Naive thymus-derived CD4-positive, alpha-beta T cell (primary cell): ENCODE results near the gene TH. TPM values are rescaled to one million over a fixed set of nuclear protein-coding genes. Genes with fewer than 3 reads are reported as not detected.

Experiments
- ATAC-seq: fragments of 150-1000 bp; cut with Tn5 transposase; 2 replicates; pipeline ENCODE4 v1.10.0; 2021; ENCODE audit warnings: mild to moderate bottlenecking, moderate library complexity
- CTCF ChIA-PET: fragments of 350-600 bp; sonication (Branson Sonifier 250); formaldehyde crosslinking; loops from one replicate; lab custom pipeline; 2021; ENCODE audit warnings: antibody characterized with exemption; lab: Charles Lee
- POLR2A ChIA-PET: fragments of 350-600 bp; sonication (Branson Sonifier 250); formaldehyde crosslinking; loops from one replicate; lab custom pipeline; 2021; ENCODE audit warnings: antibody characterized with exemption, inconsistent platforms; lab: Charles Lee
- DNase-seq, 9 donors: peaks; one replicate each; pipeline versions ENCODE4 v3.0.0 to v3.0.0-alpha.2; 2020 to 2022; ENCODE audit warnings: mixed read lengths in 1 of 9
- H3K27ac ChIP-seq: one replicate; pipeline ENCODE4 v1.7.0; 2013; ENCODE audit warnings: mild to moderate bottlenecking, low read depth, low read length, moderate library complexity
- H3K27me3 ChIP-seq, 2 donors: one replicate each; pipeline ENCODE4 v1.7.0; 2013; ENCODE audit warnings: low read length in 2 of 2, mild to moderate bottlenecking in 2 of 2, moderate library complexity in 2 of 2; ENCODE audit not compliant: control insufficient read depth in 2 of 2, insufficient read depth in 2 of 2
- H3K36me3 ChIP-seq, 3 experiments: 1 replicate in 2 of 3; 2 replicates in 1 of 3; pipeline ENCODE4 v1.7.0; 2013; ENCODE audit warnings: low read length in 3 of 3, mild to moderate bottlenecking in 3 of 3, moderate library complexity in 1 of 3; ENCODE audit not compliant: insufficient read depth in 3 of 3, control insufficient read depth in 2 of 3
- H3K4me1 ChIP-seq, 2 donors: one replicate each; pipeline ENCODE4 v1.7.0; 2013; ENCODE audit warnings: low read length in 2 of 2, mild to moderate bottlenecking in 2 of 2, moderate library complexity in 1 of 2; ENCODE audit not compliant: control insufficient read depth in 2 of 2, insufficient read depth in 2 of 2
- H3K4me3 ChIP-seq: 2 replicates; pipeline ENCODE4 v1.7.0; 2013; ENCODE audit warnings: mild to moderate bottlenecking, low read length
- H3K9me3 ChIP-seq, 3 experiments: 1 replicate in 2 of 3; 2 replicates in 1 of 3; pipeline ENCODE4 v1.7.0; 2013; ENCODE audit warnings: low read length in 3 of 3; ENCODE audit not compliant: control insufficient read depth in 2 of 3
- H3K27ac Mint-ChIP-seq, 9 donors: one replicate each; pipeline ENCODE4 v1.8.0; 2020 to 2022; ENCODE audit warnings: mixed read lengths in 9 of 9, mild to moderate bottlenecking in 8 of 9, moderate library complexity in 5 of 9, inconsistent platforms in 2 of 9
- H3K27me3 Mint-ChIP-seq, 5 donors: one replicate each; pipeline ENCODE4 v1.8.0; 2021 to 2022; ENCODE audit warnings: mixed read lengths in 5 of 5, mild to moderate bottlenecking in 1 of 5
- H3K36me3 Mint-ChIP-seq, 5 donors: one replicate each; pipeline ENCODE4 v1.8.0; 2020 to 2022; ENCODE audit warnings: mixed read lengths in 5 of 5, mild to moderate bottlenecking in 3 of 5, inconsistent platforms in 1 of 5
- H3K4me1 Mint-ChIP-seq, 7 donors: one replicate each; pipeline ENCODE4 v1.8.0; 2020 to 2022; ENCODE audit warnings: mixed read lengths in 7 of 7, mild to moderate bottlenecking in 3 of 7, inconsistent platforms in 1 of 7
- H3K4me3 Mint-ChIP-seq, 10 donors: one replicate each; pipeline ENCODE4 v1.8.0; 2020 to 2022; ENCODE audit warnings: mild to moderate bottlenecking in 10 of 10, mixed read lengths in 10 of 10, moderate library complexity in 6 of 10, inconsistent platforms in 2 of 10
- H3K9me3 Mint-ChIP-seq, 11 donors: one replicate each; pipeline ENCODE4 v1.8.0; 2020 to 2022; ENCODE audit warnings: mixed read lengths in 11 of 11, mild to moderate bottlenecking in 4 of 11, inconsistent platforms in 1 of 11, moderate library complexity in 1 of 11
- intact Hi-C, 2 donors: fragments of 100-400 bp; cut with micrococcal nuclease; formaldehyde crosslinking; loops; one replicate each; pipeline ENCODE4 v1.15.1; 2023
- polyA plus RNA-seq, 2 donors: library from polyadenylated mRNA; unstranded; fragments of 300-500 nt; fragmentation: Illumina TruSeq; gene quantifications; one replicate each; pipeline ENCODE4 v1.2.3, GENCODE V29; 2021
- total RNA-seq, 6 experiments: library from RNA in 5 of 6; stranded (reverse) in 5 of 6; gene quantifications; 1 replicate in 5 of 6; 2 replicates in 1 of 6; pipeline ENCODE4 v1.2.3 and lab custom pipeline; 2021 to 2026

TH gene
- total and polyA plus RNA-seq, 7 experiments from 2014 or later, result not detected

GRCh38 chr11:2155511-2155910 lies 16.1 kb downstream of the TH start:
- H3K4me1 Mint-ChIP-seq, result peaks cover 0 to 12% (median 6%) of the 10 kb centered on the region in 7 donors
- H3K27me3 Mint-ChIP-seq, result peaks cover 8 to 10% (median 9%) of the 10 kb centered on the region in 5 donors
- Histone ChIP-seq H3K27me3 (peaks cover 0 to 8% of the 10 kb centered on the region in 2 donors), H3K9me3 (no peaks in the 10 kb centered on the region), H3K4me1 (peaks cover 6% of the 10 kb centered on the region in 2 donors), H3K27ac (no peak overlapping the region), H3K36me3 (no peaks in the 10 kb centered on the region), H3K4me3 (no peak overlapping the region)
- no peaks in the 10 kb centered on the region for H3K9me3 Mint-ChIP-seq
- CTCF ChIA-PET, result interaction anchor here (0.9 to 1.3 kb wide), 2 partner anchors 118 to 503 kb away, joined by 3 to 4 read pairs; no protein-coding TSS in a partner anchor
- no peak overlapping the region for H3K27ac Mint-ChIP-seq
- no peaks in the 10 kb centered on the region for H3K36me3 Mint-ChIP-seq
- POLR2A ChIA-PET, result no interaction called here
- DNase-seq (no peak), ATAC-seq (no peak)
- H3K4me3 Mint-ChIP-seq, result no peak overlapping the region
- intact Hi-C loops, result no loop called here

GRCh38 chr11:2154889-2155288 lies 16.7 kb downstream of the TH start:
- ChIA-PET CTCF (interaction anchor here (0.6 to 7.9 kb wide), 3 partner anchors 118 to 462 kb away, joined by 4 to 153 read pairs (median 10); no protein-coding TSS in a partner anchor), POLR2A (interaction anchor here (0.6 kb wide), 1 partner anchor 274 kb away, joined by 3 read pairs; no protein-coding TSS in a partner anchor)
- H3K4me1 Mint-ChIP-seq, result peaks cover 0 to 12% (median 6%) of the 10 kb centered on the region in 7 donors
- H3K27ac Mint-ChIP-seq, result no peak overlapping the region
- DNase-seq (no peak), ATAC-seq (no peak)
- no peaks in the 10 kb centered on the region for H3K36me3 ChIP-seq
- no peaks in the 10 kb centered on the region for H3K9me3 Mint-ChIP-seq
- no peaks in the 10 kb centered on the region for H3K36me3 Mint-ChIP-seq
- H3K27ac ChIP-seq, result no peak overlapping the region
- H3K4me3 ChIP-seq, result no peak overlapping the region
- H3K27me3 Mint-ChIP-seq, result peaks cover 14 to 17% (median 15%) of the 10 kb centered on the region in 5 donors
- peaks cover 6% of the 10 kb centered on the region in 2 donors for H3K4me1 ChIP-seq
- H3K9me3 ChIP-seq, result no peaks in the 10 kb centered on the region
- no peak overlapping the region for H3K4me3 Mint-ChIP-seq
- intact Hi-C loops, result no loop called here
- peaks cover 0 to 8% of the 10 kb centered on the region in 2 donors for H3K27me3 ChIP-seq

GRCh38 chr11:2154195-2154585 lies 17.4 kb downstream of the TH start:
- intact Hi-C loops, result no loop called here
- ATAC-seq (no peak), DNase-seq (no peak)
- POLR2A ChIA-PET, result no interaction called here
- H3K27me3 ChIP-seq, result peaks cover 0 to 8% of the 10 kb centered on the region in 2 donors
- H3K36me3 ChIP-seq, result no peaks in the 10 kb centered on the region
- peaks cover 6% of the 10 kb centered on the region in 2 donors for H3K4me1 ChIP-seq
- H3K9me3 ChIP-seq, result no peaks in the 10 kb centered on the region
- Mint-ChIP-seq H3K4me3 (no peak overlapping the region), H3K27ac (no peak overlapping the region), H3K27me3 (peaks cover 14 to 20% (median 18%) of the 10 kb centered on the region in 5 donors), H3K4me1 (peaks cover 0 to 12% (median 6%) of the 10 kb centered on the region in 7 donors), H3K9me3 (no peaks in the 10 kb centered on the region), H3K36me3 (no peaks in the 10 kb centered on the region)
- CTCF ChIA-PET, result interaction anchor here (0.6 to 7.9 kb wide), 6 partner anchors 10 to 461 kb away, joined by 3 to 153 read pairs (median 4); no protein-coding TSS in a partner anchor
- H3K4me3 ChIP-seq, result no peak overlapping the region
- H3K27ac ChIP-seq, result no peak overlapping the region

GRCh38 chr11:2153581-2154194 lies 17.9 kb downstream of the TH start:
- Histone ChIP-seq H3K4me3 (no peak overlapping the region), H3K9me3 (no peaks in the 10 kb centered on the region), H3K36me3 (no peaks in the 10 kb centered on the region), H3K4me1 (peaks cover 6% of the 10 kb centered on the region in 2 donors), H3K27me3 (peaks cover 0 to 8% of the 10 kb centered on the region in 2 donors), H3K27ac (no peak overlapping the region)
- Mint-ChIP-seq H3K9me3 (no peaks in the 10 kb centered on the region), H3K27me3 (peaks cover 18 to 25% (median 23%) of the 10 kb centered on the region in 5 donors), H3K36me3 (no peaks in the 10 kb centered on the region), H3K4me3 (no peak overlapping the region), H3K27ac (no peak overlapping the region), H3K4me1 (peaks cover 0 to 12% (median 6%) of the 10 kb centered on the region in 7 donors)
- intact Hi-C loops, result no loop called here
- ChIA-PET CTCF (interaction anchor here (0.6 to 7.9 kb wide), 6 partner anchors 10 to 460 kb away, joined by 3 to 153 read pairs (median 3); no protein-coding TSS in a partner anchor), POLR2A (no interaction called here)
- no peak for DNase-seq
- ATAC-seq, result no peak

DNA sequence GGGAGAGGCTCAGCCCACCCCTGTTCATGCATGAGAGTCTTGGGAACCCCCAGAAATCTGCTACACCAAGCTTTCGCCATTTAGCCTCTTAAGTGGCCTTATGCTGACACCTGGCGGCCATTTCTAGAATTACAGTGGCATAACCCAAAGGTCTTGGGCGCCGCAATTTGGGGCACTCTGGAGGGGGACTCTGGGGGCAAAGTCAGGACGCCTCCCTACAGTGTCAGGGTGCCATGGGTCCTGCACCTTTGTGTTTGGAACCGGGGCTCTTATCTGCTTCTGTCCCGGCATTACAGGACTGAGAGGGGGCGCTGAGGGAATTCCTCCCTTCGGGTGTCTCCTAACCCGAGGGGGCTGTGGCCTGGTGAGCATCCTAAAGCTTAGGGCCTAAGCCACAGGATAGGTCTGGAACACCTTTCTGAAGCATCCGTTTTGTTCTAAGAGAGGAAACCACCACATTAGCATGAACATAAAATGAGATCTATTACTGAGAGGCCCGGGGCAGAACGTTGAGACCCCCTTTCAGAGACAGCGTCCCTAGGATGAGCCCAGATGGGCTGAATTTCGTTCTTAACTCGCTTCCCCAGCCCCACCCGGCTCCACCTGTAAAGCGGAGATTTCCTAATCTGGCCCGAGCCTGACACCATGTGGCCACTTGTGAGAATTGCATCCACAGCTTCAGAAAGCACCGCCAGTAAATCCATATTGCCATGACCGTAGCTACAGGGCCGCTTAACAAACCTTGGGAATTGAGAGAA lies 19.9 kb downstream of the TH start:
- H3K27ac ChIP-seq, result no peak overlapping the region
- CTCF ChIA-PET, result interaction anchor here (0.5 to 7.9 kb wide), 24 partner anchors 10 to 505 kb away, joined by 3 to 153 read pairs (median 4); partner anchors contain the start of genes IGF2, SYT8 and TNNI2
- H3K27me3 ChIP-seq, result peaks cover 0 to 8% of the 10 kb centered on the region in 2 donors
- Mint-ChIP-seq H3K9me3 (no peaks in the 10 kb centered on the region), H3K4me3 (peak overlapping the region in 9 of 10 donors; percentile 20 to 71 (median 58)), H3K4me1 (peaks cover 0 to 12% (median 6%) of the 10 kb centered on the region in 7 donors), H3K36me3 (no peaks in the 10 kb centered on the region), H3K27ac (peak overlapping the region in 4 of 9 donors; percentile 25 to 63 (median 32)), H3K27me3 (peaks cover 18 to 40% (median 38%) of the 10 kb centered on the region in 5 donors)
- H3K9me3 ChIP-seq, result no peaks in the 10 kb centered on the region
- DNase-seq (peak; percentile 58 to 83 (median 78)), ATAC-seq (peak; percentile 89)
- no peaks in the 10 kb centered on the region for H3K36me3 ChIP-seq
- peak overlapping the region; percentile 44 for H3K4me3 ChIP-seq
- peaks cover 6% of the 10 kb centered on the region in 2 donors for H3K4me1 ChIP-seq
- POLR2A ChIA-PET, result interaction anchor here (0.6 kb wide), 1 partner anchor 174 kb away, joined by 3 read pairs; no protein-coding TSS in a partner anchor
- intact Hi-C loops, result loop anchor here (1.0 to 2.0 kb wide), 5 partner anchors 269 to 499 kb away; no protein-coding TSS in a partner anchor
